Measurements from ENCODE around the gene USP43. TPM values are rescaled to one million over a fixed set of nuclear protein-coding genes. Genes with fewer than 3 reads are reported as not detected.

The USP43 gene
- total and polyA plus RNA-seq, 10 of the 15 experiments (the other 5 are each of a cell fraction or from before 2014, with no cell fraction given), result 0.94 TPM; not detected in 9

GRCh38 chr17:9696279-9697044 is 51.1 kb downstream of the USP43 start:
- Histone ChIP-seq H4K20me1 (ENCODE audit: control insufficient read depth, insufficient read depth) (no peaks in the 10 kb centered on the region), H3K79me2 (ENCODE audit: control insufficient read depth, insufficient read depth, low read length) (no peaks in the 10 kb centered on the region), H3K27me3 (replicated peaks in 1 of 2; ENCODE audit: control insufficient read depth in 2 of 2, insufficient read depth in 2 of 2, low read length in 1 of 2) (no peaks in the 10 kb centered on the region), H3K27ac (ENCODE audit: control insufficient read depth, insufficient read depth) (no peak overlapping the region), H3K4me2 (ENCODE audit: control insufficient read depth, insufficient read depth) (no peak overlapping the region), H3K9ac (ENCODE audit: control insufficient read depth, insufficient read depth, low read length) (no peak overlapping the region), H3K4me1 (ENCODE audit: control insufficient read depth, insufficient read depth, low read length) (no peaks in the 10 kb centered on the region), H3K4me3 (no peak overlapping the region), H3K9me3 (replicated peaks; ENCODE audit: control insufficient read depth, insufficient read depth, low read length) (no peaks in the 10 kb centered on the region), H3K36me3 (ENCODE audit: control insufficient read depth in 2 of 2, insufficient read depth in 2 of 2, low read length in 1 of 2) (no peaks in the 10 kb centered on the region), H2AFZ (ENCODE audit: control insufficient read depth, low read depth, low read length) (no peak overlapping the region)
- ChIA-PET CTCF (no interaction called here), POLR2A (no interaction called here), RAD21 (ENCODE audit: unreplicated experiment) (no interaction called here), SMC1A (ENCODE audit: uncharacterized antibody, unreplicated experiment) (no interaction called here)
- 46% methylated on average over 12 of the region's 12 CpGs for WGBS (ENCODE audit: insufficient coverage, insufficient replicate concordance, low lambda C conversion rate, missing lambda C conversion rate)
- intact Hi-C loops (cut with micrococcal nuclease; ENCODE audit: unreplicated experiment) (no loop called here), in situ Hi-C loops (cut with MboI) (no loop called here)
- FAIRE-seq (no peak), DNase-seq (ENCODE audit: low read depth, low spot score) (no peak), ATAC-seq (no peak)
- no TSS peak for BruUV-seq (replicated peaks)
- TF ChIP-seq ZBED1 (IDR thresholded peaks at IDR 0.05; ENCODE audit: borderline replicate concordance) (no peak), PKNOX1 (IDR thresholded peaks at IDR 0.05) (no peak), NR2F1 (conservative IDR thresholded peaks at IDR 0.05) (no peak), CHD4 (IDR thresholded peaks at IDR 0.05) (no peak), EED (IDR thresholded peaks at IDR 0.05; ENCODE audit: low read depth) (no peak), NRF1 (conservative IDR thresholded peaks at IDR 0.05; ENCODE audit: low read depth, low read length) (no peak), POLR2AphosphoS5 (IDR thresholded peaks at IDR 0.05; ENCODE audit: low read length) (no peak), ZBTB40 (IDR thresholded peaks at IDR 0.05; ENCODE audit: borderline replicate concordance) (no peak), TCF12 (IDR thresholded peaks at IDR 0.05; ENCODE audit: low read depth, low read length) (no peak), MTA2 (IDR thresholded peaks at IDR 0.05; ENCODE audit: low read depth) (no peak), SRF (IDR thresholded peaks at IDR 0.05; ENCODE audit: low read depth in 2 of 2, low read length in 2 of 2) (no peak)
- TF ChIP-seq, protein P1, sequence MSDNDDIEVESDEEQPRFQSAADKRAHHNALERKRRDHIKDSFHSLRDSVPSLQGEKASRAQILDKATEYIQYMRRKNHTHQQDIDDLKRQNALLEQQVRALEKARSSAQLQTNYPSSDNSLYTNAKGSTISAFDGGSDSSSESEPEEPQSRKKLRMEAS (IDR thresholded peaks at IDR 0.05; ENCODE audit: low read depth, low read length), result no peak
- TF ChIP-seq, protein P2, sequence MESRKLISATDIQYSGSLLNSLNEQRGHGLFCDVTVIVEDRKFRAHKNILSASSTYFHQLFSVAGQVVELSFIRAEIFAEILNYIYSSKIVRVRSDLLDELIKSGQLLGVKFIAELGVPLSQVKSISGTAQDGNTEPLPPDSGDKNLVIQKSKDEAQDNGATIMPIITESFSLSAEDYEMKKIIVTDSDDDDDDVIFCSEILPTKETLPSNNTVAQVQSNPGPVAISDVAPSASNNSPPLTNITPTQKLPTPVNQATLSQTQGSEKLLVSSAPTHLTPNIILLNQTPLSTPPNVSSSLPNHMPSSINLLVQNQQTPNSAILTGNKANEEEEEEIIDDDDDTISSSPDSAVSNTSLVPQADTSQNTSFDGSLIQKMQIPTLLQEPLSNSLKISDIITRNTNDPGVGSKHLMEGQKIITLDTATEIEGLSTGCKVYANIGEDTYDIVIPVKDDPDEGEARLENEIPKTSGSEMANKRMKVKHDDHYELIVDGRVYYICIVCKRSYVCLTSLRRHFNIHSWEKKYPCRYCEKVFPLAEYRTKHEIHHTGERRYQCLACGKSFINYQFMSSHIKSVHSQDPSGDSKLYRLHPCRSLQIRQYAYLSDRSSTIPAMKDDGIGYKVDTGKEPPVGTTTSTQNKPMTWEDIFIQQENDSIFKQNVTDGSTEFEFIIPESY (IDR thresholded peaks at IDR 0.05), result no peak
- TF ChIP-seq, protein P3, sequence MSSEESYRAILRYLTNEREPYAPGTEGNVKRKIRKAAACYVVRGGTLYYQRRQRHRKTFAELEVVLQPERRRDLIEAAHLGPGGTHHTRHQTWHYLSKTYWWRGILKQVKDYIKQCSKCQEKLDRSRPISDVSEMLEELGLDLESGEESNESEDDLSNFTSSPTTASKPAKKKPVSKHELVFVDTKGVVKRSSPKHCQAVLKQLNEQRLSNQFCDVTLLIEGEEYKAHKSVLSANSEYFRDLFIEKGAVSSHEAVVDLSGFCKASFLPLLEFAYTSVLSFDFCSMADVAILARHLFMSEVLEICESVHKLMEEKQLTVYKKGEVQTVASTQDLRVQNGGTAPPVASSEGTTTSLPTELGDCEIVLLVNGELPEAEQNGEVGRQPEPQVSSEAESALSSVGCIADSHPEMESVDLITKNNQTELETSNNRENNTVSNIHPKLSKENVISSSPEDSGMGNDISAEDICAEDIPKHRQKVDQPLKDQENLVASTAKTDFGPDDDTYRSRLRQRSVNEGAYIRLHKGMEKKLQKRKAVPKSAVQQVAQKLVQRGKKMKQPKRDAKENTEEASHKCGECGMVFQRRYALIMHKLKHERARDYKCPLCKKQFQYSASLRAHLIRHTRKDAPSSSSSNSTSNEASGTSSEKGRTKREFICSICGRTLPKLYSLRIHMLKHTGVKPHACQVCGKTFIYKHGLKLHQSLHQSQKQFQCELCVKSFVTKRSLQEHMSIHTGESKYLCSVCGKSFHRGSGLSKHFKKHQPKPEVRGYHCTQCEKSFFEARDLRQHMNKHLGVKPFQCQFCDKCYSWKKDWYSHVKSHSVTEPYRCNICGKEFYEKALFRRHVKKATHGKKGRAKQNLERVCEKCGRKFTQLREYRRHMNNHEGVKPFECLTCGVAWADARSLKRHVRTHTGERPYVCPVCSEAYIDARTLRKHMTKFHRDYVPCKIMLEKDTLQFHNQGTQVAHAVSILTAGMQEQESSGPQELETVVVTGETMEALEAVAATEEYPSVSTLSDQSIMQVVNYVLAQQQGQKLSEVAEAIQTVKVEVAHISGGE (CRISPR knock-in tag; IDR thresholded peaks at IDR 0.05), result no peak
